ENCODE data around the gene INKA2.
"Not testable (repeated sequence)": the region's sequence is repeated elsewhere in the genome, so short reads cannot be mapped to it uniquely, and the experiment has no call there.

INKA2 gene

DNA sequence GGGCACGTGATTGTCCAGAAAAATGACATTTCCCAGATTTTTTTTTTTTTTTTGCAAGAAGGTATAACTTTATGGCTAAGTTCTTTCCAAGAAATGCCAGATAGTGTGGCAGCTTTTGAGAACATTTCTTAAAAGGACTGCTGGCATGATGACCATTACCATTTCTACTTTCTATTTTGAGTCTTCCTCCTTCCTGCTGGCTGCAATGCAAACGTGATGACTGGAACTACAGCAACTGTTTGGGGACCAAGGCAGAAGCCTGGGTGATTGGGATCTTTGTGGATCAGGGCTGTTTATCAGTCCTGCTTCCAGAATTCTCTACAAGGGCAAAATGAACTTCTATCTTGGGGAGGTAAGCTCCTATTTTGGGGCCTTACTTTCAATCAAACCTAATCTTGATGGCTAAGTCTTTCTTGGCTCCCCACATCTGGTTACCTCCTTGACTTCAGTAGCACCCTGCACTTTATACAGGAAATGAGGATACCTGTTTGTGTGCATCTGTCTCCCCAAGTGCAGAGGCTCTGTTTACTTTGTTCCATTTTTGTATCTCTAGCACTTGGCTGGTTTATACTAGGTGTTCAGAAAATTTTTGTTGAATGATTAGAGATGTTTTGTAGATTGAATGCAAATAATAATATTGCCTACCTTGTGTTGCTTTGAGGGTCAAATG, 12.8 kb upstream of the INKA2 start:
- DNase-seq, result no peak

DNA sequence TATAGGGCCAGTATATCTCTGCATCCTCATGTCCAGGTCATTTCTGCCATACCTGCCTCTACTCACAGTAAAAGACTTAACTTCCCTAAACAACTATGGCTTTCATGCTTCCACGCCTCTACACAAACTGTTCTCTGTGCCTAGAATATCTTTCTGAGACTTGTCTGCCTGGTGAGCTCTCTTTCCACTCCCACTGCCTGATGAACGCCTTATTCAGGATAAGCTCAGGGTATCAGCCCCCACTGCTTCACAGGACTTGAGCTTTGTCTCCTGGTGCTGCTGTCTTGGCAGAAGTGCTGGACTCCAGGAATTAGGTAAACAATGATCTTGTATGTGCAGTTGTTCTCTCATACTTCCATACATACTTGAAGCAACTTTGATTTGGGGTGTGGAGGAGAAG, 11.7 kb upstream of the INKA2 start:
- peak in 3 of 58 donors; percentile 23 to 62 (median 55) for DNase-seq

DNA sequence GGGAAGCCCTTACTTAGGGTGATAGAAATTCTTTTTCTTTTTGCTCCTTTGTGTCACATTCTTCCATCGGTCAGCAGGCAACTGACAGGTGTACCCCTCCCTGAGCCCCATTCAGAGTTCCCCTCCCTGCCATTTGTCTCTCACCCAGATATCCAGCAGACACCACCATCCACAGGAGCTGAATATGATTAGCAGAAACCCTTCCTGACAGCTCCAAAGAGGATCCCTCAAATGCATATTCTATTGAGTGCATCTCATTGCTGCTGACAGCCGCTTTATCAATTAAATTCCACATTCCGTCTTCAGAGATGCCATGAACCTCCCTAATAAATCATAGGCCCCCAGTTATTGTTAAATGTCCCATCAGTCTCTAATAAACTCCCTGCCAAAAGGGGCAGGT, 10.4 kb upstream of the INKA2 start:
- DNase-seq, result no peak

DNA sequence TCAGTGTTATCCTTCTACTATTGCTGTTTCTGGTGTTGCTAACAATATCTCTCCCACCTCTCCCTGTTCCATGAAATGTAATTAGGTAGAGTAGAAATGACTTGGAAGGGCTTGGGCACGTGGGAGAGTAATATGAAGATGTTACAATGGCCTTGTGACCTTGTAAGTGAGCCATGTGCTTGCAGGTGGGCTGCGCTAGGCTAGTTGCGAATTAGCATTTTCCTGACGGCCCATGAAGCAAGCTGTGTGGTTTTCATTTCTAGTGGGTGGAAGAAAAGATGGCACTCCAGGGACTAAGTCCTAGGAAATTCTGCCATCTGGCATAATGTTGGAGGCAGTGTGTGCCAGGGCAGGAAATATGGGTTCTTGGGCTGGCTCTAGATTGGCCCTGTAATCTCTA, 8.8 kb upstream of the INKA2 start:
- DNase-seq, result peak in 3 of 58 donors; percentile 23 to 38 (median 28)

DNA sequence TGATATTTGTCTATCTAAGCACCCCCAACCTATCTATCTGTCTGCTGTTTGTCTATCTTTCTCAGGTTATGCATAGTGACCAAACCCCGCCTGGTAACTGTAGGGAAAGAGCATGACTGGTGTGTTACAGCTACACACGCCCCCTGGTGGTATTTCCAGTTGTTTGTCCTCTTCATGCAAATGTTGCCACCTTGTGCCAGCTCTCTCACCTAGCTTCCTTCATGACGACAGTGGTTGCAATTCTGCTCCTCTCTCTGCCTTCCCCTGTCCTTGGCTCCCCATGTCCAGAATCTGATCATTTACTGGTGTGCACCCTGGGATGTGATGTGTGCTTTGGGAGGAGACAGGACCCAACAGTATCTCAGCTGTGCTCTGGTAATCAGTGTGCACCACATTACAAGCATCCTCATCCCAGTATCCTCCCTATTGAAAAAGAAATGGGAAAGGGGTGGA, 8.1 kb upstream of the INKA2 start:
- peak in 2 of 58 donors; percentile 5 to 34 for DNase-seq

DNA sequence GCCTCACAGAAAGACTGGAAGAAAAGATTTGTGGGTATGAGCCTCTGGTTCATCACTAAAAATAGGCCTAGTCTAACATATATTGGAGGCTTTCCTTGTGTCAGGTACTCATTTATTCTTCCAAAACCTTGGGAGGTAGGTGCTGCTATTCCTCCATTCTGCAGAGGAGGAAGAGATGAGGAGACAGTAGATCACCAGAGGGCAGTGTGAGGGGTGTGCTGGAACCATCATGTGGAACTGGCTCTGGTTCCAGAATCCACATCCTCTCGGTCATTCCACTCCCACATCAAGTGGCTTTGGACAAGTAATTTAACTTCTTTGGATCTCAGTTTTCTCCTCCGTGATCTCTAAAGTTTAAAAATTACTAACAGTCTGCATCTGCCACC, 7.4 kb upstream of the INKA2 start:
- DNase-seq, result no peak

DNA sequence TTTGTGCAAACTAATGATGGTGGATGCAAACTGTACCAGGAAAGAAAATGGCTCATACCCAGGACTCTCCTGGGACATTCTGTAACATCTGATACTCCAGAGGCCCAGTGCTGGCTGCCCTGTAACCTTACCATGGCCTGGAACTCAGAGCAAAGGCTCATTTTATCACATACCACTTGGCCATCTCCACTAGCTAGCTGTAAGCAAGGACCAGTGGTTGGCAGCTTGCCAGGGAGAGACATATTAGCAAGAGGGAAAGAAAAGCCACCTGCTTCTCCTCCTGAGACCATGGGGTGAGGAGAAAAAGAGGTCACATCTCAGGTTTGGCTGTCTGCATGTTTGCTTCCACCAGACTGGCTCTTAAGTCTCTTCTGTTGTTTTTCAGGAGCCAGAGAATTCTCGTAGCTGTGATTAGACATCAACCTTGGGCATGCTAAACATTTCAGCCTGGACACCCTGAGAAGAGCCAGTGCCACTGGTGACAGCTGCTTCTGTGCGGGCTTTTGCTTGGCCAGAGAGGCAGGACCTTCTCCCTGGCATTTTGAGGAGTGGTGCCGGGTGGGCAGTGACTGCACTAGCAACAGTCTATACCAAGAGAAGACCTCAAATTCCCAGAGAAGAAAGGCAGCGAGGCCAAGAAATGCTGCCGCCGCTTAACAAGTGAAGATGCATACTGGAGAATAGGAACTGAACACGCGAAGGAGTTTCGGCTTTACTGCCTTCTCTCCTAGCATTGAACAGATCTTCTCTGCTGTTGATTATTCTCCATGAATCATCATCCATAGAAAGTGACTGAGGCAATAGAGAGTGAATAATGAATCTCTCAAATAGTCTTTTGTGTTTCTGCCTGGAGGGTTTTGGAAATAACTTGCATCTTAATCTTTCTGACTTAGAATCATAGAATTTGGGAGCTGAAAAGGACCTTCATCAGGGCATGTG, 6.7 kb upstream of the INKA2 start:
- DNase-seq, result peak in 2 of 58 donors; percentile 17 to 25

DNA sequence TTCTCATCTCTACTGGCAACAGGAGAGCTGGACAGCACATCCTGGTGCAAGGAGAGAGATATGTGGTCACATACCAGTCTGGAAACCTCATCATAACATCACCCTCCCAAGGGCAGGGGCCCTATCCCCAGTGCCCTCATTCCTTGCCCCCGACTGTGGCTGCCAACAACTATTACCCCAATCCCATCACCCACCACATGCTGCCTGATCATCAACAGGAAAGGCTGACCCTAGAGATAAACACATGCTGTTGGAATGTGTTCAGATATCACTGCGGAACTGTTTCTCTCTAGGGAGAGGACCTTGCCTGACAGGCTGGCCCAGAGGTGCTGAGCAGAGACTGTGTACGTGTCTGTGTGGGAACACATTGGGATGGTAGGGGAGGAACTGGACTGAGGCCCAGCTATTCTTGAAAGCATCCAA, 4.5 kb upstream of the INKA2 start:
- DNase-seq, result no peak

DNA sequence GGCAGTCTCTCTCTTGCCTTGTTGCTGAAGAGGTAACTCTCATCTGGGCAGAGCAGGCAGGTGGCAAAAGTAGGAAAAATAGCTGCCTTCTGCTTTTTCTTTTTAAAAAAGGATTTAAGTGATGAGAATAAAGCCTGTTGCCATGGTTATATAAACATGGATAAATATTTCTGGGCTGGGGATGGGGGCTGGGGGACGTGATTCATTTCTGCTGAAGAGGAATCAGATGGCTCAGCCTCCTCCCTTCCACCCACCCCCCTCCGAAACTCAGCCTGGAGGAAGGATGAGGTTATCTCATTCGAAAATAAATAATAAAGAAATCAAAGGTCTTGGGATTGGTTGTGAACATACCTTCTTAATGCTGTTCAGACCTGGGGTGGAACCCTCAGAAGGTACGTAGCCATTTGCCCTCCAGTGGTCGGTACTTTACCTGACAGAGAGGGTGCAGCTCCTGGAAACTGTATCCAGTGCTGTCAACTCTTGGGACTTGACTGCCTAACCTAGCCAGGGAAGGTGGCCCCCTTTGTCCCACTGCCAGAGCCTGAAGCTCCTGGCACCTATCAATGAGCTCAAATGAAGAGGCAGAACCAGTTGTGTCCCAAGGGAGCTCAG, 3.8 kb upstream of the INKA2 start:
- peak in 2 of 58 donors; percentile 21 to 31 for DNase-seq

DNA sequence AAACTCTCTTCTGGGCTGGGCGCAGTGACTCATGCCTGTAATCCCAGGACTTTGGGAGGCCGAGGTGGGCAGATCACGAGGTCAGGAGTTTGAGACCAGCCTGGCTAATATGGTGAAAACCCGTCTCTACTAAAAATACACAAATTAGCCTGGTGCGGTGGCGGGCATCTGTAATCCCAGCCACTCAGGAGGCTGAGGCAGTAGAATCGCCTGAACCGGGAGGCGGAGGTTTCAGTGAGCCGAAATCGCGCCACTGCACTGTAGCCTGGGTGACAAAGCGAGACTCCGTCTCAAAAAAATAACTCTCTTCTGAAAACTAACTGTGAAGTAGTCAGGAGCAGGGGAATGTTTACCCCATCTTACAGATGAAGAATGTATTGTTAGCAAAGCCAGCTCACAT, 3.1 kb upstream of the INKA2 start:
- not testable (repeated sequence) for DNase-seq

DNA sequence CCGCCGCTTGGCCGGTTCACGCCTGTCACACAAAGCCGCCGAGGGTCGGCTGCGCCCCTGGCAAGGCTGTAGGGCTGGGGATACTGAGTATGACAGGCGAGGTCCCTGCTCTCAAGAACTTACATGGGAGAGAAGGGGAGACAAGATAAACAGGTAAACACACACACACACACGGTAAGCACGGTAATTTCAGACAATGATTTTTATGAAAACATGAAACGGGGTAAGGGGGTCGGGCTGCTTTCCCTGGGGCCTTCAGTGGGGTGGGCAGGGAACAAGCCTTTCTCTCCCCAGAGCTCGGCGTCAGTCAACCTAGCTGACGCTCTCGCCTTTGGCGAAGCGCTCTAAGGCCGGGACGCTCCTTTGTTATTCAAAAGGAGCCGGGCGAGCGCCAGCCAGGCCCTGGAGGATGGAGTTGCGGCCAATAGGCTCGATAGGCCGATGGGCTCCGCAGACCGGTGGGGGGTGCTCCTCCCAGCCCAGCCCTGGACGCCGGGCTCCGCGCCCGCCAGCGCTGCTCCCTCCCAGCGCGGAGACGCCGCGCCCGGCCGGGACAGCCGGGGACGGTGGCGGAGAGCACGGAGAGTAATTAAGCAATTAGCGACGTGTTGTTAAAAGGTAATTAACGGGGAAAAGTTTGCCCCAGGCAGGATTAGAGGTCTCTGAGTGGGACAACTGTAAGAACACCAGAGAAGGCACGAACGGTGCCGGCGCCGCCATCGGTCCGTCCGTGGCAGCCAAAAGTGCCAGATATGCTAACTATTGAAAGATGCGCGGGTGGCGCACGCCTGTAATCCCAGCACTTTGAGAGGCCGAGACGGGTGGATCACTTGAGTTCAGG, 950 bp upstream of the INKA2 start:
- DNase-seq, result peak in 41 of 58 donors; percentile 36 to 79 (median 61)

DNA sequence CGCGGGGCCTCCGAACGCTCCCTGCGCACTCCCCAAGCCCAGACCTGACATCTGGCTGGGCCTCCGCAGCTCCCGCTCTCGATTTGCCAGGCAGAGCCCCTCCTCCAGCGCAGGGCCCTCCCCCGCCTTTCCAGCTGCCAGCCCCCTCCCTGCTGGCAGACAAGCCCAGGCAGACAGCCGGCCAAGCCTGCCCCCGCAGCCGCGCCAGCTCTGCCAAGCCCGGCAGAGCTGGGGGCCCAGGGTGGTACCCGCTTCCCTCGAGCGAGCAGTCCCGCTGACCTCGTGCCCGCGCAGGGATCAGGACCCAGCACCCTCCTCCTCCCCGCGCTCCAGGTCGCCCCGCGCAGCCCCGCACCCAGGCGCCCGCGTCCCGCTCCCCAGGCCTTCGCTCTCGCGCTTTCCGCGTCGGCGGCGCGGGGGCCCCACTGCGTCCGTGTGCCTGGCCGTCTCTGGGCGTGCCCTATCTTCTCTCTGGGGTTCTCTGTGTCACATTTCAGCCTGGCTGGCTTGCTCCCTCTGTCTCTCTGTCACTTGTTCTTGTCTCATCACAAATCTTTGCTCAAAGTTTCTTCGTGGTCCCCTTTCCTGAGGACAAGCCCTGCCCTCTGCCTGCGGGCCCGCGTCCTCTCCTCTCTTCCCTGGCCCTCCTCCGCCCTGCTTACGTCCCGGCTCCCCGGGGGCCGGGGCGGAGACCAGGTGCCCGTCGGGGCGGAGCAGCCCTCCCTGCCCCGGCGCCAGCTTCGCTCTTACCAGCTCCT, 580 bp downstream of the INKA2 start:
- peak in 55 of 58 donors; percentile 30 to 91 (median 74) for DNase-seq

DNA sequence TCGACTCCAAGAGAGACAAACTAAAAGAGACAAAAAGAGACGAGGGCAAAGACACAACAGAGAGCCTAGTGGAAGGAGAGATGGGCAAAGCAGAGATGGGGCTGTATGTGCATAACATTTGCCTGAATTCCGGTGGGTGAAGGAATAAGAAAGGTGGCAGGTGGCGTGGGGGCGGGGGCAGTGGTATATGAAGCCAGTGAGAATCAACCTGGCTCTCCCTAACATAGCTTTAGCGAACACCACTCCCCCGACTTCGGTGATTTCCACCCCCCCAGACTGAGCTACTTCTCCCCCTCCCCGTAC, 1.1 kb downstream of the INKA2 start:
- peak in 1 of 58 donors; percentile 88 for DNase-seq

DNA sequence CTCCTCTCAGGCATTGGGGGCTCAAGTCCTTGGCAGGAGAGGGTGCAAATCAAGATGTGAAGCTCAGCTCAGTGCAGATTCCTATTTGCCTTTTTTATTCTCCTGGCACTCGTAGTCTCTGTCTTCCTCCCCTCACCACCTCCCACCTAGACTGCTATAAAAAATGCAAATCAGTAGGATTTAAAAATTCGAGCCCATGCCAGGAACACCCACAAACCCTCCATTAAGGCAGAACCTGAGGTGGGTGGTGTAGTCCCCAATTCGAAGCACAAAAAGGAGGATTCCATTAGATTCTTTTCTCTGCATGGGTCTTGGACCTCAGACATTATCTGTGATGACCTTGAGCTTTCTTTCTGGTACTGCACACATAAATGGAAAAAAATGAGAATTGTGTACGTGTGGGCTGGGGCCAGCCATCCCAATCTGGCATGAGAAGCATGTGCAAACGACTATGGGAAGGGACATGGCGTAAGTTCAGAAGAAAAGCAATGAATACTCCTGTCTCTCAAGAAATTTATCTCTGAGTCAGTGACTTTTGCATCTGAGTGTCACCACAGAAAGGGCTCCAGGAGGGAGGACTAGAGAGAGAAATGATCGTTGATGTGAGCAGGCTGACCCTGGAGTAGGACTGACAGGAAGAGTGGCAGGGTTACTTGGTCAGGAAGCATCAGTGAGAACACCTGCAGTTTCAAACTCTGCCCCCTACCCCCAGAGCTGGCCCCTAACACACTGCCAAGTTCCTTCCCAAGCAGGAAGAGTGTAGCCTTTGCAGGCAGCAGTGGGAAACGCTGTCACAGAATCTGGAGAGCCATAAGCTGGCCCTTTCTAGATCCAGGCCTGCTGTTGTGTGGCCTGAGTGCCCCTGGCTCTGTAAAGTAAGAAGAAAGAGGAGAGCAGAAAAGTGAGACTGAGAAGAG, 1.7 kb downstream of the INKA2 start:
- peak in 3 of 58 donors; percentile 35 to 81 (median 69) for DNase-seq

DNA sequence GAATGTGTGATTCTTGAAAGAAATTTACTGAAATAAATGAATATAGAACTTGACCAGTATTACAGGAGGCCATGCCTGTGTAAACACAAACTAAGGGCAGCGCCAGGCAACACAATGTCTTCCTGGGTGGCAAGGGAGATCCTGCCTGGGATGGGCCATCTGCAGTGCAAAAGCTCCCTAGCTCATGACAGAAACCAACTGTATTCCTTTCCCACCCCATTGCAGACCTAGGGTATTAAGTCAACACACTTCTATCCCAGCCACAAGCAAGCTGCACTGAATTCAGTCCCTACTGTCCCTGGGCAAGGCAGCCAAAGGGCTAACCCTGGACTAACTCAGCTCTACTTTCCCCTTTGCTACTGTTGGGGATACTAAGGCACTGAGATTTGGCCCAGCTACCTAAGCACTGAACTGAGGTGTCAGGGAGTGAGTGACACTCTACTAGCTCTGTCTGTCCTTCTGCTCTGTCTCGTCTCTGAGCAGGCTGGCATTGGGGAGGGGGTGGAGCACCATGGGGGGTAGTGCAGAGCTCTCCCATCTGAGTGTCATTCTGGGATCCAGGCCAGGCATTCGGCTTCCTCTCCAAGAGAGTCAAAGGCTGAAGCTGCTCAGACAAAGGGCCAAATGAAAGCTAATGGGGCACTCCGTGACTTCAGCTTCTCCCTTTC, 2.5 kb downstream of the INKA2 start:
- DNase-seq, result peak in 46 of 58 donors; percentile 37 to 83 (median 68)

DNA sequence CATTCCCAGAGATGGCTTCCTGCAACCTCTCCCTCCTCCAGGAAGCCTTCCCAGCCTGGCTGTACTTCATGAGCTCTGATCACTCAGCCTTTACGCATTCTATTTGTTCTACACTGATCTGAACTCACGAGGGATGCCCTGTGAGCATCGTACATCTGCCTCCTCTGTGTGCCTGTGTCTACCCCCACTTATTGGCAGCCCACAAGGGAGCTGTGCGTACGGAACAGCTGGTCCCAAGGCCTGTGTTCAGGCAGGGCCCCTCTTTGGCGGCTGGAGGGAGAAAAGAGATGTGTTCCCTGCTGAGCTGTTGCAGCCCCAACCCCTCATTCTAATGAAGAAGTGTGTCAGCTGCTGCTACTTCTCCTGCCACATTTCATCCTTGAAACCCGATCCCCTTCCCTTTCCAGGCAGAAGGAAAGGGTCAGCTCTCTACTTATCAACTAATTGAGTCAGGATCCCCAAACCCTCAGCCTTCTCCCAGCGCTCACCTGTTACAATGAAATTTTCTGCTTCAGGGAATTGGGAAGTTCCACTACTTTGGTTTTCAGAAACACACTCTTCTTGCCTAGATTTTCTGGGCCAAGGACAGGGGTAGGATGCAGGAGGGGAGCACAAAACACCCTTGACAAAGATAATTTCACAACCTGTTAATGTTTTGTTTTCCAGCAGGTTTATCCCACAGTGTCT, 3.2 kb downstream of the INKA2 start:
- DNase-seq, result peak in 14 of 58 donors; percentile 16 to 67 (median 40)

DNA sequence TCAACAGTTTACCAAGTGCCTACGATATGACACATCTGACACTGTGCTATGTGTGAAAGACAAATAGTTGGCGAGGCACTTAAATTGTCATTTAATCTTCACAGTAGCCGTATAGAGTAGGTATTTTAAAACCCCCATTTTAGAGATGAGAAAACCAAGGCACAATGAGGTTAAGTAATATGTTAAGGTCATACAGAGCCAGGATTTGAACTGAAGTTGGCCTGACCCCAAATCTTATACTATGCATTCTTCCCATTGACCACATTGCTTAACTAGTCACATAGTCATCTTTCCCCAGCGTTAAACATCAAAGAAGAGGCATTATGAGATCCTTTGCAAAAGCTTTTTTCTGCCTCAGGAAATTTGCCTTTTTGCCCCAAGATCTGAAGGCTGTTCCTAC, 3.9 kb downstream of the INKA2 start:
- DNase-seq, result no peak

DNA sequence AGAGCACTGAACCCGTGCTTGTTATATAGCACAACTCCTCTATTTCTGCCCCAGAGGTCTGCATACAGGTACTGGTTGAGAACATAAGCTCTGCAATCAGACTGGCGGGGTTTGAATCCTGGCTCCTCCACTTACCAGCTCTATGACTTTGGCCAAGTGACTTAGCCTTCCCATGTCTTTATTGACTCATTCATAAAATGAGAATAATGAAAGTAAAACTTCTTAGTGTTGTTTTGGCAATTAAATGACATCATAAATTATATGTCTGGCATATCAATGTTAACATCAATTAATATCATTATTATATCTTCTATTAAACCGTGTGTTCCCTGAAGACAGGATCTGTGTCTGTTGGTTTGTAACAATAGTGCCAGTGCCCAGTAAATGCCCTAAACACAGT, 4.3 kb downstream of the INKA2 start:
- no peak for DNase-seq

All from anterior cingulate cortex (tissue), 58 donors.